ENCODE results near the gene ECHS1. TPM values are rescaled to one million over a fixed set of nuclear protein-coding genes. Genes with fewer than 3 reads are reported as not detected.
A peak's percentile ranks its signal among the peaks of the same experiment; 100 is the strongest.

ECHS1 gene
- total and polyA plus RNA-seq, 2 donors (not counting 3 experiments of a cell fraction or from before 2014, with no cell fraction given): 46.2 to 108 TPM

DNA sequence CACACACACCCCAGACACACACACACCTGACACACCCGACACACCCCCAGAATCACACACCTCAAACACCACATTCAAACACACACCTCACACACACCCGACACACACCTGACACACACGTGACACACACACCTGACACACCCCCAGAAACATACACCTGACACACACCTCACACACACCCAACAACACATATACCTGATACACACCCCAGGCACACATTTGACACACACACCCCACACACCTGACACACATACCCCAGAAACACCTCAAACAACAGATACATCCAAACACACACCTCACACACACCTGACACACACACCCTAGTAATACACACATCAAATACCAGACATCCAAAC, 35.8 kb downstream of the ECHS1 start:
- H3K27me3 ChIP-seq (ENCODE audit: control insufficient read depth in 2 of 2, insufficient read depth in 2 of 2, low read length in 2 of 2): peaks cover 13 to 35% of the 10 kb centered on the region in 2 experiments
- no peaks in the 10 kb centered on the region for H3K9me3 ChIP-seq (replicated peaks; ENCODE audit: control insufficient read depth, insufficient read depth, low read length)
- ChIA-PET CTCF (no interaction called here), POLR2A (no interaction called here)
- no peak overlapping the region for H3K27ac ChIP-seq (ENCODE audit: insufficient read depth, low read depth, low read length)
- H4K20me1 ChIP-seq (replicated peaks; ENCODE audit: control insufficient read depth, extremely low read depth, insufficient read depth, low read length): no peaks in the 10 kb centered on the region
- dilution Hi-C loops (cut with MboI; ENCODE audit: extremely low pct_ligation_motif_present, low sequenced_read_pairs) (no loop called here), intact Hi-C loops (cut with micrococcal nuclease) (no loop called here)
- H3K9ac ChIP-seq (replicated peaks; ENCODE audit: extremely low read depth, insufficient read depth, low read length): no peak overlapping the region
- no peaks in the 10 kb centered on the region for H3K9me1 ChIP-seq (replicated peaks; ENCODE audit: control insufficient read depth, extremely low read depth, insufficient read depth, low read length)
- H3K79me2 ChIP-seq (ENCODE audit: control insufficient read depth, insufficient read depth, low read length): no peaks in the 10 kb centered on the region
- H2AFZ ChIP-seq (ENCODE audit: low read depth, low read length): no peak overlapping the region
- DNase-seq (ENCODE audit: low read depth, low spot score) (no peak), FAIRE-seq (no peak)
- H3K4me3 ChIP-seq (replicated peaks in 1 of 3; ENCODE audit: insufficient read depth in 1 of 3, low read depth in 1 of 3, low read length in 3 of 3): no peak overlapping the region
- H3K36me3 ChIP-seq (ENCODE audit: control insufficient read depth in 2 of 2, extremely low read depth in 1 of 2, insufficient read depth in 2 of 2, low read length in 2 of 2): no peaks in the 10 kb centered on the region
- H3K4me2 ChIP-seq (ENCODE audit: insufficient read depth, low read length): no peak overlapping the region
- no TSS peak for BruUV-seq (replicated peaks)
- no peaks in the 10 kb centered on the region for H3K4me1 ChIP-seq (ENCODE audit: control insufficient read depth, extremely low read depth, insufficient read depth, low read length)
- TF ChIP-seq POLR2A (IDR thresholded peaks at IDR 0.05; ENCODE audit: low read depth, low read length): no peak
- TF ChIP-seq POLR2AphosphoS5 (IDR thresholded peaks at IDR 0.05; ENCODE audit: insufficient read depth, low read depth, low read length): no peak
- TF ChIP-seq, protein P1, sequence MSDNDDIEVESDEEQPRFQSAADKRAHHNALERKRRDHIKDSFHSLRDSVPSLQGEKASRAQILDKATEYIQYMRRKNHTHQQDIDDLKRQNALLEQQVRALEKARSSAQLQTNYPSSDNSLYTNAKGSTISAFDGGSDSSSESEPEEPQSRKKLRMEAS (IDR thresholded peaks at IDR 0.05; ENCODE audit: insufficient read depth, insufficient read length): no peak
- TF ChIP-seq EZH2 (IDR thresholded peaks at IDR 0.05; ENCODE audit: borderline replicate concordance, low read depth, low read length, severe bottlenecking): no peak

DNA sequence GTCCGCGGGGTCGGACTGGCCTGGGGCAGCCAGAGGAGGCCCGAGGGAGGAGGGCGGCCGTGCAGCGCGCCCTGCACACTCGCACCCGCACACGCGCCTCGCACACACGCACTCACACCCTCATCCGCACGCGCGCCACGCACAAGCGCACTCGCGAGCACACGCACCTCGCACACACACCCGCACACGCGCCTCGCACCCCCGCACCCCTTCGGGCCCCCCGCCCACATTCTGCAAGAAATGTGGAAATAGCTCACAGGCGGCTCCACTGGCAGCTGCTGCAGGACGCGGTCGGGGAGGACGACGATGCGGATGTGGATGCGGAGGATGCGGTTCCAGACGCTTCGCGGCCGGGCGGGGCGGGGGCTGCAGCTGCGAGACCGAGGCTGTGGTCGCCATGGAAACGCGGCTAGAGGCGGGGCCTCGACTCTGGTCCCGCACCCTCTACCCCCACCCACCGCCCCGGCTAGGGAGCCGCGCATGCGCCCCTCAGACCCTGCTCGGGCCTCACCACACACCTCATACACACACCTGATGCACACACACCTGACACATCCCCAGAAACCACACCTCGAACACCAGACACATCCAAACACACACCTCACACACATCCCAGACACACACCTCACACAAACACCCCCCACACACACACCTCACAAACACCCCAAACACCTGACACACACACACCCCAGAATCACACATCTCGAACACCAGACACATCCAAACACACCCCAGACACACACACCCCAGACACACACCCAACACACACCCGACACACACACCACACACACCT, 36.4 kb downstream of the ECHS1 start, which contains the start of gene CALY:
Gene CALY (minus strand): TSS at position 320 of the 793 bp plus-strand sequence. CDS start 7,907 bp downstream, outside the sequence.
- H3K4me2 ChIP-seq (ENCODE audit: insufficient read depth, low read length): no peak within 1 kb of the TSS
- intact Hi-C loops (cut with micrococcal nuclease): no loop called here

More for the DNA sequence above, 36.4 kb downstream of the ECHS1 start, which contains the start of gene CALY:
- DNase-seq (ENCODE audit: low read depth, low spot score) (no peak), FAIRE-seq (no peak)
- Histone ChIP-seq H3K9me1 (replicated peaks; ENCODE audit: control insufficient read depth, extremely low read depth, insufficient read depth, low read length) (no peaks in the 10 kb centered on the region), H2AFZ (ENCODE audit: low read depth, low read length) (no peak within 1 kb of the TSS), H4K20me1 (replicated peaks; ENCODE audit: control insufficient read depth, extremely low read depth, insufficient read depth, low read length) (no peaks in the 10 kb centered on the region), H3K4me1 (ENCODE audit: control insufficient read depth, extremely low read depth, insufficient read depth, low read length) (no peaks in the 10 kb centered on the region), H3K9ac (replicated peaks; ENCODE audit: extremely low read depth, insufficient read depth, low read length) (no peak within 1 kb of the TSS), H3K36me3 (ENCODE audit: control insufficient read depth in 2 of 2, extremely low read depth in 1 of 2, insufficient read depth in 2 of 2, low read length in 2 of 2) (no peaks in the 10 kb centered on the region), H3K4me3 (replicated peaks in 1 of 3; ENCODE audit: insufficient read depth in 1 of 3, low read depth in 1 of 3, low read length in 3 of 3) (no peak within 1 kb of the TSS), H3K27me3 (ENCODE audit: control insufficient read depth in 2 of 2, insufficient read depth in 2 of 2, low read length in 2 of 2) (peaks cover 17 to 36% of the 10 kb centered on the region in 2 experiments), H3K27ac (ENCODE audit: insufficient read depth, low read depth, low read length) (no peak within 1 kb of the TSS), H3K79me2 (ENCODE audit: control insufficient read depth, insufficient read depth, low read length) (no peaks in the 10 kb centered on the region), H3K9me3 (replicated peaks; ENCODE audit: control insufficient read depth, insufficient read depth, low read length) (no peaks in the 10 kb centered on the region)
- no TSS peak for BruUV-seq (replicated peaks)
- ChIA-PET POLR2A (no interaction called here), CTCF (no interaction called here)
- dilution Hi-C loops (cut with MboI; ENCODE audit: extremely low pct_ligation_motif_present, low sequenced_read_pairs): no loop called here
- TF ChIP-seq MYC (IDR thresholded peaks at IDR 0.05; ENCODE audit: low read depth, low read length) (no peak), EZH2 (IDR thresholded peaks at IDR 0.05; ENCODE audit: borderline replicate concordance, low read depth, low read length, severe bottlenecking) (peak; percentile 72), JUN (IDR thresholded peaks at IDR 0.05; ENCODE audit: borderline replicate concordance, insufficient read depth, insufficient read length, low read depth) (no peak)

Data from endothelial cell of umbilical vein (primary cell).